ENCODE measurements around the gene POLR2C.
A peak's percentile ranks its signal among the peaks of the same experiment; 100 is the strongest.

The POLR2C gene

DNA sequence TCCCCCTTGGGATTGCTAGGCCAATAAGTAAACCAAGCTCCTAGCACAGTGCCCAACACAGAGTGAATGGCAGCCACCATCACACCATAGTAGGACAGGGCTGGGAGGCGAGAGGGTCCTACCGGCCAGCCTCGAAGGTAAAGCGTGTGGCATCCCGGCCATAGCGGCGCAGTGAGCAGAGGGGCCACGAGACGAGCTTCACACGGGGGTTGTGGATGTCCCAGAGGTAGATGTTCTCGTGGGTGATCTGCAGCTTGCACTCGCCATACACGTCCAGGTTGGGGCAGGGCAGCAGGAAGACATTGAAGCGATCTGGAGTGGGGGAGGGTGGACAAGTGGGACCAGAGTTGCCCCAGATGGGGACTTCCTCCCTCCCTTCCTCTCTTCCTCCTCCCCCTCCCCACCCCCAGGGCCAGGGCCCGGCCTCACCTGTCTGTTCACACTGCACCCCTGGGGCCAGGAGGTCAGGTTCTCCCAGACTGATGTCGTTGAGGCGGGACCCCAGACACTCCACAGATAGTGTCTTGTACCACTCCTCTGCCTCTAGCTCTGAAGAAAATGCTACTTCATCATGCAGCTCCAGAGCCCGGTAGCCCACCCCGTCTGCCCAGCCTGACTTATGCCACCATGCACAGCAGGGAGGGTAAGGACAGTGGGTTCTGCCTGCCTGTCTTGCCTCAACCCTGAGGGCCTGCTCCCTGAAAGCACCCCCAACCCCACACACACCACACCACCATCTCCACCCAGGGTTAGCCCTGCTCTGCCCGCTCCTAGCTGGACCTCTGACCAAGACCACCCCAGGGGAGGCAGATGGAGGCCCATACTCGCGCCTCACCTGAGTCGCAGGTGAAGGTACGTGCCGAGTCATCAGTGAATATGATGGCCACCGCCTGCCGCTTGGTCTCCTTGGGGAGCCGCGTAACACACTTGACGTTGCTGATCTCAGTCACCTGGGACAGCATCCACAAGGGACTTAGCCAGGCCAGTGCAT, 12.5 kb downstream of the POLR2C start:
- Histone ChIP-seq H3K4me2 (peak overlapping the region in 10 of 11 experiments; percentile 18 to 100 (median 98); a peak in 19 of 22 replicates), H3K36me3 (peaks cover 29 to 64% (median 47%) of the 10 kb centered on the region in 11 experiments)

DNA sequence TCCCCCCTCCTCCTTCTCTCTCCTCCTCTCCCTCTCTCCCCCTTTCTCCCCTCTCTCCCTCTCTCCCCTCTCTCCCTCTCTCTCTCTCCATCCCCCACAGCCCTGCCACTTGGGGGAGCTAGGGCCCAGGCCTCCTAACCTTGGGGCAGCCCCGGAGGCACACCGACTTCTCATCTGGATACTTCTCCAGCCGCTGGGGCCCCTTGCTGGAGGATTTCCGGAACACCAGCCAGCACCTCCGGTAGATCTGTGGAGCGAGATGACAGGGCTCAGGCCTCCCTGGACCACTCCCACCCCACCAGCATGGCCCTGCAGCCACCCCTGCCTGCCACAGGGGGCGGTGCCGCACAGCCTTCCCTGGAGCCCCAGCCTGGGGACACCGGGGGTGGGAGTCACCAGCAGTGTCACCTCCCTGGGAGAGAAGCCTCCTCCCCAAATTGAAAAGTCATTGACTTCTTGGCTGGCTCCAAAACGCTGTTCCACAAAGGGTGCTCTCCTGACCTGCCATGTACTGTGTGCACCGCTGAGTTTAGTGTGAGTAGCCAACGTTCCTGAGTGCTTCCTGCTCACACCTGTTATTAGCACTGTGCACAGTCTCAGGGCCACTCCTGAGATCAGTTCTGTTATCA, 13.3 kb downstream of the POLR2C start:
- H3K9me3 ChIP-seq (replicated peaks in 1 of 11), result no peaks in the 10 kb centered on the region
- peaks cover 60 to 89% (median 85%) of the 10 kb centered on the region in 10 experiments for H3K4me1 ChIP-seq
- H3K4me3 ChIP-seq, result peak overlapping the region in 2 of 10 experiments; percentile 12 to 19; a peak in 3 of 20 replicates
- peak overlapping the region in 3 of 11 experiments; percentile 9 to 66 (median 12); a peak in 5 of 22 replicates for H3K9ac ChIP-seq
- no peak for TF ChIP-seq Cebpa-rat (IDR thresholded peaks at IDR 0.05)
- H3K36me3 ChIP-seq, result peaks cover 20 to 55% (median 39%) of the 10 kb centered on the region in 11 experiments
- H3K27ac ChIP-seq, result peak overlapping the region in 3 of 11 experiments; percentile 40 to 60 (median 47); a peak in 4 of 22 replicates
- H3K4me2 ChIP-seq, result peak overlapping the region; percentile 92 to 100 (median 97)
- H4K20me1 ChIP-seq, result peaks cover 0 to 82% (median 63%) of the 10 kb centered on the region in 11 experiments; a peak in 20 of 22 replicates
- H3K27me3 ChIP-seq, result no peaks in the 10 kb centered on the region

More for the DNA sequence above, 12.5 kb downstream of the POLR2C start:
- H3K27me3 ChIP-seq, result no peaks in the 10 kb centered on the region
- peaks cover 0 to 84% (median 71%) of the 10 kb centered on the region in 11 experiments; a peak in 20 of 22 replicates for H4K20me1 ChIP-seq
- TF ChIP-seq Cebpa-rat (IDR thresholded peaks at IDR 0.05), result no peak
- no peak overlapping the region for H3K4me3 ChIP-seq
- peak overlapping the region in 5 of 11 experiments; percentile 15 to 60 (median 40); a peak in 7 of 22 replicates for H3K27ac ChIP-seq
- peak overlapping the region in 5 of 11 experiments; percentile 18 to 24 (median 21); a peak in 2 of 22 replicates for H3K9ac ChIP-seq
- H3K4me1 ChIP-seq, result peaks cover 58 to 86% (median 77%) of the 10 kb centered on the region in 10 experiments
- H3K9me3 ChIP-seq (replicated peaks in 1 of 11), result no peaks in the 10 kb centered on the region

DNA sequence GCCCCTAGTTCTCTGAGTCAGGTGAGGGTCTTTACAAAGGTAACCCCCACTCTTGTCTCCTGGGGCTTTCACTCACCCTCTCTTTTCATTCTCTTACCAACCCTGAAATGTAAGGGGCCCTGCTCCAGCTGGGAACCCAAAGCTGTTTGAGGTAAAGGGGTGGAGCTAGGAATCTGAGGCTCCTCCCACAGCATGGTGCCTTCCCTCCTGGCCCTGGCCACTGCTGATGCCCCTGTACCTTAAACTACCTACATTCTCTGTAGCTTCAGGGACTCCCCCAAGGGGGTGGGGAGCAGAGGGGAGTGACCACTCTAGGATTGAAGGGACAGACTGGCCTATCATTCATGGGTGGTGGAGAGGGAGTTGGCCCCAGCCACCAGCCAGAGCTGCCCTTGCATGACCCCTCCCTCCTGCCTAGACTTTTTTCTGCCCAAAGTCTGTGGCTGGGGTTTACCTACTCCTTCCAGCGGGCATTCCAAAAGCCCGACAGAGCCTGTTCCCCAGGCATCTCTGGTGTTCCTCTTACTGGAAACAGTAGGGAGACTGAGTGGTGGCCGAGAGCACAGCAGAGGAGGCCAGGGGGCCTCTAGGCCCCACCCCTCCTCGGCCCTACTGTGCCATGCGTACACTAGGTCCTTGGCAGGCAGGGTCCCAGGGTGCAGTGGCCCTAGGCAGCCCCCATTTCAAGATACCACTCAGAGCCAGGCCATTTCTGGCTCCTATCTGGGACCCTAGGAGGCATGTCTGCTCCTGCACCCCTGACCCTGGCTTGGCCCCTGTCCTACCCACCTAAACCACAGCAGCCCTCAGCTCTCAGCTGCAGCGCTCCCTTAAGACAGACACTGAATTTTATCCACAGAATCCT, 14.3 kb downstream of the POLR2C start:
- H3K9me3 ChIP-seq (replicated peaks in 1 of 11), result no peaks in the 10 kb centered on the region
- peaks cover 14 to 47% (median 31%) of the 10 kb centered on the region in 11 experiments; a peak in 20 of 22 replicates for H3K36me3 ChIP-seq
- H4K20me1 ChIP-seq, result peaks cover 0 to 82% (median 57%) of the 10 kb centered on the region in 11 experiments; a peak in 20 of 22 replicates
- no peaks in the 10 kb centered on the region for H3K27me3 ChIP-seq
- no peak for TF ChIP-seq Cebpa-rat (IDR thresholded peaks at IDR 0.05)
- H3K9ac ChIP-seq, result peak overlapping the region in 10 of 11 experiments; percentile 9 to 66 (median 20); a peak in 11 of 22 replicates
- H3K4me3 ChIP-seq, result peak overlapping the region in 2 of 10 experiments; percentile 19 to 68; a peak in 3 of 20 replicates
- H3K4me1 ChIP-seq, result peaks cover 60 to 94% (median 86%) of the 10 kb centered on the region in 10 experiments
- peak overlapping the region in 3 of 11 experiments; percentile 18 to 43 (median 36); a peak in 5 of 22 replicates for H3K27ac ChIP-seq
- H3K4me2 ChIP-seq, result peak overlapping the region; percentile 92 to 100 (median 97)

DNA sequence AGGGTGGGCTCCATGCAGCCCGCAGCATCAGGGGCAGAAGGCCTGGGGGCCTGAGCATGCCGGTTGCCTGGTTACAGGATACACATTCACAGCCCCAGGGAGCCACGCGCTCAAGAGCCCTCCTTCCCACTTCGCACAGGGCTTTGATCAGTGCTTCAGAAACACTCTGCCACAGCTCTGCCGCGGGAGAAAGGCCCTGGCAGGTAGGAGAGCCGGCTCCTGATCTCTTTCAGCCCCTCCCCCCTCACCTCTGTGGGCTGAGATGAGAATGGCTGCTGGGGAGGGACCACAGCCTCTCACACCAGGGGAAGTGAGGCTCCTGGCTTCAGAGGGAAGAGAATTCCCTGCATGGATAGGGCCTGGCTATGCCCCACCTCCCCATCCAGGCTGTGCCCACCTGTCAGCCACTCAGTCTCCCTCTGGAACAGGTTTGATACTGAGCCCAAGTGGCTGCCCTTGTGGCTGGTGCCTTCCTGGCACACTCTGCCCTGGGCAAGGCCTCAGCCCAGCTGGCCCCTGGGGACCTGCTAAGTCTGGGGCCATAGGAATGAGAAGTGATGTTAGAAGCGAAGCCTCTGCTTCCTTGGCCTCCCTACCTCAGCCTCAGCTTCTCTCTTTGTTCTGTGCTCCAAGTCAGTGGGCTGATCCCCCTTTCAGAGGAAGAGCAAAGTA, 15.2 kb downstream of the POLR2C start:
- Histone ChIP-seq H4K20me1 (peaks cover 0 to 73% (median 48%) of the 10 kb centered on the region in 11 experiments; a peak in 20 of 22 replicates), H3K4me2 (peak overlapping the region; percentile 92 to 100 (median 97)), H3K36me3 (peaks cover 7 to 38% (median 22%) of the 10 kb centered on the region in 11 experiments; a peak in 19 of 22 replicates), H3K4me3 (peak overlapping the region in 7 of 10 experiments; percentile 56 to 73 (median 62); a peak in 8 of 20 replicates), H3K27ac (peak overlapping the region in 4 of 11 experiments; percentile 50 to 62 (median 60); a peak in 3 of 22 replicates), H3K9ac (peak overlapping the region in 10 of 11 experiments; percentile 12 to 71 (median 62); a peak in 18 of 22 replicates), H3K9me3 (replicated peaks in 1 of 11) (no peaks in the 10 kb centered on the region), H3K4me1 (peaks cover 52 to 85% (median 77%) of the 10 kb centered on the region in 10 experiments), H3K27me3 (no peaks in the 10 kb centered on the region)
- TF ChIP-seq Cebpa-rat (IDR thresholded peaks at IDR 0.05), result no peak

- H3K4me2 ChIP-seq, result peak overlapping the region; percentile 92 to 100 (median 97)
- no peaks in the 10 kb centered on the region for H3K27me3 ChIP-seq
- TF ChIP-seq Cebpa-rat (IDR thresholded peaks at IDR 0.05), result no peak
- no peaks in the 10 kb centered on the region for H3K9me3 ChIP-seq (replicated peaks in 1 of 11)
- H4K20me1 ChIP-seq, result peaks cover 0 to 68% (median 39%) of the 10 kb centered on the region in 11 experiments; a peak in 19 of 22 replicates
- peaks cover 46 to 77% (median 67%) of the 10 kb centered on the region in 10 experiments for H3K4me1 ChIP-seq
- peak overlapping the region in 10 of 11 experiments; percentile 7 to 71 (median 62); a peak in 17 of 22 replicates for H3K9ac ChIP-seq
- peaks cover 0 to 28% (median 13%) of the 10 kb centered on the region in 11 experiments; a peak in 16 of 22 replicates for H3K36me3 ChIP-seq
- peak overlapping the region in 9 of 10 experiments; percentile 26 to 73 (median 60); a peak in 18 of 20 replicates for H3K4me3 ChIP-seq
- H3K27ac ChIP-seq, result peak overlapping the region in 9 of 11 experiments; percentile 42 to 62 (median 50); a peak in 15 of 22 replicates
Observed at GRCh38 chr16:57478396-57479204, 16.1 kb downstream of the POLR2C start.

DNA sequence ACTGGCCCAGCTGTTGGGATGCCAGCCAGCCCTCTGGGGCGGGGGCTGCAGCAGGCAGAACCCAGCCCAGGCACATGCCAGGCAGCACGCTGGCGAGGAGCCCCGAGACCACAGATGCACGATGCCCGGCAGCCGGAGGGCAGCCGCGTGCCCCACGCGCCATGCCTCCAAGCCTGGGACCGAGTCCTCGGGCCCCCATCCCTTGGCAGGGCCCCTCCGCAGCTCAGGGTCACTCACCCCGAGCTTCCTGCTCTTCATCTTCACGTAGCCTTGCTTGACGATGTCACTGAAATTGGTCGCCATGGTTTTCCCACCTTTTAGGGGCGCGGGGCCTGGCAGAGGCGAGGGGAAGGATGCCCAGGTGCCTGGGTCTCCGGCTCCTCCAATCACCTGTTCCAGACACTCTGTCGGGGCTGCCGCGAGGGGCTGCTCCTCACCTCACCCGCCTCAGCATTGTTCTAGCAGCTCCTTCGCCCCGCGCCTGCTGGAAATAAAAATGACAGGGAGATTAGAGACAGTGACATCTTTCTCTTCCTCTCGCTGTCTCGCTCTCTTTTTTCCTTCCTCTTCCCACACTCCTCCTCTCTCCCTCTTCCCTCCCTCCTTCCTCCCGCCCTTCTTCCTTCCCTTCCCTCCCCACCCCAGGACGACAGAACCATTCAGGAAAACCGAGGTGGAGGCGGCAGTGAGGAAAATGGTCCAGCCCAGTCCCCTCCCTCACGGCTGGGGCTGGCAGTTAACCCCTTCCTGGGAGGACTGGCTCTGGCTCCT, 16.9 kb downstream of the POLR2C start:
- H3K4me3 ChIP-seq, result peak overlapping the region in 9 of 10 experiments; percentile 26 to 73 (median 60); a peak in 18 of 20 replicates
- no peak for TF ChIP-seq Cebpa-rat (IDR thresholded peaks at IDR 0.05)
- H3K4me2 ChIP-seq, result peak overlapping the region; percentile 92 to 100 (median 97)
- peaks cover 46 to 80% (median 66%) of the 10 kb centered on the region in 10 experiments for H3K4me1 ChIP-seq
- H3K9me3 ChIP-seq (replicated peaks in 1 of 11), result no peaks in the 10 kb centered on the region
- peaks cover 0 to 72% (median 36%) of the 10 kb centered on the region in 11 experiments; a peak in 19 of 22 replicates for H4K20me1 ChIP-seq
- H3K9ac ChIP-seq, result peak overlapping the region in 10 of 11 experiments; percentile 7 to 71 (median 62); a peak in 17 of 22 replicates
- H3K27me3 ChIP-seq, result no peaks in the 10 kb centered on the region
- H3K27ac ChIP-seq, result peak overlapping the region in 9 of 11 experiments; percentile 42 to 62 (median 50); a peak in 15 of 22 replicates
- H3K36me3 ChIP-seq, result peaks cover 0 to 21% (median 5%) of the 10 kb centered on the region in 11 experiments; a peak in 12 of 22 replicates
